Measurements from ENCODE around the gene TCF20. TPM values are rescaled to one million over a fixed set of nuclear protein-coding genes. Genes with fewer than 3 reads are reported as not detected.

TCF20 gene
- total and polyA plus RNA-seq, 2 experiments from 2014 or later: 5.9 to 34.3 TPM

- H3K27ac ChIP-seq: no peak overlapping the region
- no peak for TF ChIP-seq CTCF (IDR thresholded peaks at IDR 0.05; ENCODE audit: poor library complexity)
- no peak for TF ChIP-seq EZH2 (IDR thresholded peaks at IDR 0.05; ENCODE audit: borderline replicate concordance)
- TF ChIP-seq EZH2phosphoT487 (IDR thresholded peaks at IDR 0.05; ENCODE audit: low read depth, severe bottlenecking, unreplicated experiment): no peak
- no peaks in the 10 kb centered on the region for H3K9me2 ChIP-seq (replicated peaks; ENCODE audit: insufficient read depth)
- no peaks in the 10 kb centered on the region for H3K9me3 ChIP-seq (ENCODE audit: low read depth)
- no peak overlapping the region for H3K4me2 ChIP-seq
- peaks cover 53% of the 10 kb centered on the region for H4K20me1 ChIP-seq (ENCODE audit: insufficient read depth, poor library complexity, severe bottlenecking)
- H3K4me3 ChIP-seq: no peak overlapping the region
- H2AFZ ChIP-seq: no peak overlapping the region
- H3K27me3 ChIP-seq: no peaks in the 10 kb centered on the region
- no peaks in the 10 kb centered on the region for H3K36me3 ChIP-seq (replicated peaks; ENCODE audit: insufficient read depth, low read depth)
- 89% methylated on average over 4 of the region's 4 CpGs for WGBS (ENCODE audit: low lambda C conversion rate, missing lambda C conversion rate)
- no peaks in the 10 kb centered on the region for H3K4me1 ChIP-seq (ENCODE audit: insufficient read depth)
- H3K79me2 ChIP-seq: peaks cover 95% of the 10 kb centered on the region
- DNase-seq (ENCODE audit: low spot score): no peak
Observed at GRCh38 chr22:42249831-42250230, 20.6 kb downstream of the TCF20 start.

- H3K27me3 ChIP-seq: no peaks in the 10 kb centered on the region
- no peaks in the 10 kb centered on the region for H3K4me1 ChIP-seq (ENCODE audit: insufficient read depth)
- no peak overlapping the region for H2AFZ ChIP-seq
- H3K9me3 ChIP-seq (ENCODE audit: low read depth): no peaks in the 10 kb centered on the region
- H3K9me2 ChIP-seq (replicated peaks; ENCODE audit: insufficient read depth): no peaks in the 10 kb centered on the region
- TF ChIP-seq EZH2 (IDR thresholded peaks at IDR 0.05; ENCODE audit: borderline replicate concordance) (no peak), EZH2phosphoT487 (IDR thresholded peaks at IDR 0.05; ENCODE audit: low read depth, severe bottlenecking, unreplicated experiment) (no peak), CTCF (IDR thresholded peaks at IDR 0.05; ENCODE audit: poor library complexity) (no peak)
- no peak for DNase-seq (ENCODE audit: low spot score)
- peaks cover 52% of the 10 kb centered on the region for H4K20me1 ChIP-seq (ENCODE audit: insufficient read depth, poor library complexity, severe bottlenecking)
- peaks cover 96% of the 10 kb centered on the region for H3K79me2 ChIP-seq
- H3K36me3 ChIP-seq (replicated peaks; ENCODE audit: insufficient read depth, low read depth): no peaks in the 10 kb centered on the region
- H3K4me2 ChIP-seq: no peak overlapping the region
- H3K27ac ChIP-seq: peak overlapping the region; percentile 3
- WGBS (ENCODE audit: low lambda C conversion rate, missing lambda C conversion rate): 63% methylated on average over 1 of the region's 1 CpG
- H3K4me3 ChIP-seq: no peak overlapping the region
Observed at GRCh38 chr22:42248995-42249394, 21.5 kb downstream of the TCF20 start.

GRCh38 chr22:42247596-42247995, 22.9 kb downstream of the TCF20 start:
- TF ChIP-seq EZH2 (IDR thresholded peaks at IDR 0.05; ENCODE audit: borderline replicate concordance): no peak
- TF ChIP-seq EZH2phosphoT487 (IDR thresholded peaks at IDR 0.05; ENCODE audit: low read depth, severe bottlenecking, unreplicated experiment): no peak
- no peak for TF ChIP-seq CTCF (IDR thresholded peaks at IDR 0.05; ENCODE audit: poor library complexity)
- H3K79me2 ChIP-seq: peaks cover 98% of the 10 kb centered on the region
- H2AFZ ChIP-seq: no peak overlapping the region
- no peak overlapping the region for H3K4me2 ChIP-seq
- DNase-seq (ENCODE audit: low spot score): no peak
- no peak overlapping the region for H3K4me3 ChIP-seq
- no peaks in the 10 kb centered on the region for H3K36me3 ChIP-seq (replicated peaks; ENCODE audit: insufficient read depth, low read depth)
- H3K27me3 ChIP-seq: no peaks in the 10 kb centered on the region
- H3K9me3 ChIP-seq (ENCODE audit: low read depth): no peaks in the 10 kb centered on the region
- 95% methylated on average over 3 of the region's 3 CpGs for WGBS (ENCODE audit: low lambda C conversion rate, missing lambda C conversion rate)
- H3K4me1 ChIP-seq (ENCODE audit: insufficient read depth): no peaks in the 10 kb centered on the region
- H3K27ac ChIP-seq: no peak overlapping the region
- peaks cover 46% of the 10 kb centered on the region for H4K20me1 ChIP-seq (ENCODE audit: insufficient read depth, poor library complexity, severe bottlenecking)
- H3K9me2 ChIP-seq (replicated peaks; ENCODE audit: insufficient read depth): no peaks in the 10 kb centered on the region

GRCh38 chr22:42243802-42244060, 26.7 kb downstream of the TCF20 start:
- no peaks in the 10 kb centered on the region for H3K9me3 ChIP-seq (ENCODE audit: low read depth)
- H3K9me2 ChIP-seq (replicated peaks; ENCODE audit: insufficient read depth): no peaks in the 10 kb centered on the region
- H3K4me1 ChIP-seq (ENCODE audit: insufficient read depth): no peaks in the 10 kb centered on the region
- no peak overlapping the region for H3K4me2 ChIP-seq
- no peaks in the 10 kb centered on the region for H3K36me3 ChIP-seq (replicated peaks; ENCODE audit: insufficient read depth, low read depth)
- TF ChIP-seq EZH2phosphoT487 (IDR thresholded peaks at IDR 0.05; ENCODE audit: low read depth, severe bottlenecking, unreplicated experiment) (no peak), EZH2 (IDR thresholded peaks at IDR 0.05; ENCODE audit: borderline replicate concordance) (no peak), CTCF (IDR thresholded peaks at IDR 0.05; ENCODE audit: poor library complexity) (no peak)
- peaks cover 98% of the 10 kb centered on the region for H3K79me2 ChIP-seq
- no peak overlapping the region for H3K4me3 ChIP-seq
- H3K27me3 ChIP-seq: no peaks in the 10 kb centered on the region
- H4K20me1 ChIP-seq (ENCODE audit: insufficient read depth, poor library complexity, severe bottlenecking): peaks cover 27% of the 10 kb centered on the region
- H3K27ac ChIP-seq: no peak overlapping the region
- DNase-seq (ENCODE audit: low spot score): no peak
- no peak overlapping the region for H2AFZ ChIP-seq

All from hepatocyte (in vitro differentiated cells).